ENCODE measurements around the gene PSMF1.

GRCh38 chr20:1137236-1137635, 18.8 kb downstream of the PSMF1 start:
- TF ChIP-seq FOXK2 (conservative IDR thresholded peaks at IDR 0.05 in 1 of 2, IDR thresholded peaks at IDR 0.05 in 1 of 2; ENCODE audit: low read depth in 2 of 2), result no peak
- no peak for TF ChIP-seq ATF2 (CRISPR knock-in tag; IDR thresholded peaks at IDR 0.05)
- no peak for TF ChIP-seq NFYB (IDR thresholded peaks at IDR 0.05; ENCODE audit: extremely low read depth, insufficient read length)
- TF ChIP-seq ZNF121 (CRISPR knock-in tag; conservative IDR thresholded peaks at IDR 0.05), result no peak
- TF ChIP-seq, protein P1, sequence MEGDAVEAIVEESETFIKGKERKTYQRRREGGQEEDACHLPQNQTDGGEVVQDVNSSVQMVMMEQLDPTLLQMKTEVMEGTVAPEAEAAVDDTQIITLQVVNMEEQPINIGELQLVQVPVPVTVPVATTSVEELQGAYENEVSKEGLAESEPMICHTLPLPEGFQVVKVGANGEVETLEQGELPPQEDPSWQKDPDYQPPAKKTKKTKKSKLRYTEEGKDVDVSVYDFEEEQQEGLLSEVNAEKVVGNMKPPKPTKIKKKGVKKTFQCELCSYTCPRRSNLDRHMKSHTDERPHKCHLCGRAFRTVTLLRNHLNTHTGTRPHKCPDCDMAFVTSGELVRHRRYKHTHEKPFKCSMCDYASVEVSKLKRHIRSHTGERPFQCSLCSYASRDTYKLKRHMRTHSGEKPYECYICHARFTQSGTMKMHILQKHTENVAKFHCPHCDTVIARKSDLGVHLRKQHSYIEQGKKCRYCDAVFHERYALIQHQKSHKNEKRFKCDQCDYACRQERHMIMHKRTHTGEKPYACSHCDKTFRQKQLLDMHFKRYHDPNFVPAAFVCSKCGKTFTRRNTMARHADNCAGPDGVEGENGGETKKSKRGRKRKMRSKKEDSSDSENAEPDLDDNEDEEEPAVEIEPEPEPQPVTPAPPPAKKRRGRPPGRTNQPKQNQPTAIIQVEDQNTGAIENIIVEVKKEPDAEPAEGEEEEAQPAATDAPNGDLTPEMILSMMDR (IDR thresholded peaks at IDR 0.05 in 2 of 3, conservative IDR thresholded peaks at IDR 0.05 in 1 of 3; ENCODE audit: insufficient read depth in 2 of 3, low read depth in 1 of 3, low read length in 3 of 3), result no peak
- TF ChIP-seq POLR2A (conservative IDR thresholded peaks at IDR 0.05), result no peak
- TF ChIP-seq FOXM1 (IDR thresholded peaks at IDR 0.05; ENCODE audit: low read depth), result no peak
- TF ChIP-seq FOXM1 (CRISPR knock-in tag; IDR thresholded peaks at IDR 0.05; ENCODE audit: low read depth), result no peak
- TF ChIP-seq ZFX (CRISPR knock-in tag; IDR thresholded peaks at IDR 0.05), result no peak
- no peak for TF ChIP-seq TCF7L2 (IDR thresholded peaks at IDR 0.05; ENCODE audit: low read depth, low read length)
- TF ChIP-seq, protein P2, sequence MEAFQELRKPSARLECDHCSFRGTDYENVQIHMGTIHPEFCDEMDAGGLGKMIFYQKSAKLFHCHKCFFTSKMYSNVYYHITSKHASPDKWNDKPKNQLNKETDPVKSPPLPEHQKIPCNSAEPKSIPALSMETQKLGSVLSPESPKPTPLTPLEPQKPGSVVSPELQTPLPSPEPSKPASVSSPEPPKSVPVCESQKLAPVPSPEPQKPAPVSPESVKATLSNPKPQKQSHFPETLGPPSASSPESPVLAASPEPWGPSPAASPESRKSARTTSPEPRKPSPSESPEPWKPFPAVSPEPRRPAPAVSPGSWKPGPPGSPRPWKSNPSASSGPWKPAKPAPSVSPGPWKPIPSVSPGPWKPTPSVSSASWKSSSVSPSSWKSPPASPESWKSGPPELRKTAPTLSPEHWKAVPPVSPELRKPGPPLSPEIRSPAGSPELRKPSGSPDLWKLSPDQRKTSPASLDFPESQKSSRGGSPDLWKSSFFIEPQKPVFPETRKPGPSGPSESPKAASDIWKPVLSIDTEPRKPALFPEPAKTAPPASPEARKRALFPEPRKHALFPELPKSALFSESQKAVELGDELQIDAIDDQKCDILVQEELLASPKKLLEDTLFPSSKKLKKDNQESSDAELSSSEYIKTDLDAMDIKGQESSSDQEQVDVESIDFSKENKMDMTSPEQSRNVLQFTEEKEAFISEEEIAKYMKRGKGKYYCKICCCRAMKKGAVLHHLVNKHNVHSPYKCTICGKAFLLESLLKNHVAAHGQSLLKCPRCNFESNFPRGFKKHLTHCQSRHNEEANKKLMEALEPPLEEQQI (IDR thresholded peaks at IDR 0.05), result no peak
- no peak for TF ChIP-seq REST (IDR thresholded peaks at IDR 0.05; ENCODE audit: borderline replicate concordance)
- TF ChIP-seq REST (CRISPR knock-in tag; IDR thresholded peaks at IDR 0.05; ENCODE audit: low read depth), result no peak
- no peak for TF ChIP-seq KDM1A (IDR thresholded peaks at IDR 0.05)
